GM15510 (cell line): Measurements from ENCODE around the gene BMAL2.

Experiments
- POLR2A ChIP-seq: IDR thresholded peaks from 3 replicates; pipeline ENCODE4 v1.6.1; 2011; ENCODE audit warnings: borderline replicate concordance; ENCODE audit not compliant: insufficient read length; ENCODE audit errors: extremely low read depth

The BMAL2 gene

DNA sequence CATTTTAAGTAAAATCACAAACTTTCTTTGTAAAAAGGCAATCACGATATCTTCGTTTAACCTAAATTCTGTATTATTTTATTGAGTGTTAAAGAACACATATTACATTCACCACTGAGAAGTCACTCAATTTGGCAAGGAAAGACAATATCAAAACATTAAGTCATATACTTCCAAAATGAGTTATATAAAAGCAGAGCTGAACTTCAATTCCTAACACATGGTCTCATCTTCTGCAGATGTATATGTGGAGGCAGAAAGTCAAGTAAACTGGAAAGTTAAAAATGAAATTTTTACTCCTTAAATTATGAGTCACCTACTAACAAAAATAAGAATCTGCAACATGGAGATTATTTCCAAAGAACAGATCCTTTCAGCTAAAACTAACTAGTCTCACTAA is 28.7 kb downstream of the BMAL2 start:
- TF ChIP-seq POLR2A, result no peak

DNA sequence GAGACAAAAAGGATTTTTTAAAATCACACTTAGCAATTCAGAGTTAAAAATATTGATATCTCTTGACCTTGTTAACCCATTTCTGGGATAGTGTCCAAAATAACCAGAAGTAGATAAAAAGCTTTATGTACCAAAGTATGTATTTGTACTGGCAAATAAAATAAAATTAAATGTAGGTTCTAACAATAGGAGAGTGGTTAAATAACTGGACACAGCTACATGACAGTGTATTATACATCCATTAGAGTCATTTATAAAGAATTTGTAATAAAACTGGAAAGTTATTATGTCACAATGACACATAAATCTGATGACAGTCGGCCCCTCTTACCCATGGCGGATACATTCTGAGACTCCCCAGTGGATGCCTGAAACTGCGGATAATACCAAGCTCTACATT is 34.0 kb downstream of the BMAL2 start:
- no peak for TF ChIP-seq POLR2A

DNA sequence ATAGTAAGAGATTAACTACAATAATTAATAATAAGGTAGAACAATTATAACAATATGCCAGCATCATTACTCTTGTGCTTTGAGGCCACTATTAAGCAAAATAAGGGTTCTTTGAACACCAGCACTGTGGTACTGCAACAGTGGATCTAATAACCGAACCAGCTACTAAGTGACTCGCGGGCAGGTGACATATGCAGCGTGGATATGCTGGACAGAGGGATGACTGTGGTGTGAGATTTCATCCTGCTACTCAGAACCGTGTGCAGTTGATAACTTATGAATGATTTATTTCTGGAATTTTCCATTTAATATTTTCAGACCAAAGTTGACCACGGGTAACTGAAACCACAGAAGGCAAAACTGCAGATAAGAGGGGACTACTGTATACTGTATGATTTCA is 34.4 kb downstream of the BMAL2 start:
- TF ChIP-seq POLR2A, result no peak

DNA sequence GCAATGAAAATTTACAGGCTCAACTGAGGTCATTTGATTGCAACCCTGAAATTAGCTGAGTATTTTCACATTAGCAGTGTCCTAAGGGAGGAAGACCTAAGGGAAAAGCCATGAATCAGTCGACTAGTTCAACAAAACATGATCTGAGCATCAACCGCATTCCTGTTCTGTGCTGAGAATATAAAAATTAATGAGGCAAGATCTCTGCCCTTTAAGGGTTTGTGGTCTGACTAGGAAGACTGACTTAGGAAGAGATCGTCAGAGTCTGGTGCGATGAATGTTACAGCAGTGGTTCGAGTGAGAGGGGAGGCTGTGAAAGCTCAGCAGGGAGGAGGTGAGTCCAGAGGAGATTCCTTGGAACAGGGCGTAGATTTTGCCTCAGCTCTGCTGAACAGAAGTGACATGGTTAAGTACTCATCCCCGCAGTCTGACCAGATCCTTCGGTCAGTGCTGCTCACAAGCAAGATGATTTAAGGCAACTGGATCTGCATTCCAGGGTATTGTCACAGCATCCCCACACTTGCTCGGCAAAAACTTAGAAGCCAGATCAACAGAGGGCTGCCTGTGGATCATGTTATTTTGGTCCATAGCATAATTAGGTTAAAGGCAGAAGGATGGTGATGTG is 49.6 kb downstream of the BMAL2 start:
- no peak for TF ChIP-seq POLR2A
